ENCODE data around the gene FAM107B. TPM values are rescaled to one million over a fixed set of nuclear protein-coding genes. Genes with fewer than 3 reads are reported as not detected.

The FAM107B gene
- total RNA-seq, 1 experiment from 2014 or later: 24.5 TPM

DNA sequence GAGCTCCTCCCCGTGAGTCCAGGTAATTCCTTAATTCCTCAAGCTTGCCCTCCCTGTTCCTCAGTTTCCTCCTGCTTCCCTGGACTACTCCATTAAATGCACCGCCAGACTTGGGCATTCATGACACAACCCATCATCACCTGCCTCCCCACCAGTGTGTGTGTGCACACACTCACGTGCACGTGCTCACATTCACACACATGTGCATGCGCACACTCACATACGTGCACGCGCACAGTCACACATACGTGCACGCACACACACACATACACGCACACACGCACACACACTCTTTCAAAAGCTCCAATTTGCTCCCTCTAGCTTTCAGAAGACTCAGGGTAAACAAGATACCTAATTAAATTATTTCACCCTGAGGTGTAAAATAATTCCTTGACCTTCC, 216.7 kb downstream of the FAM107B start:
- H3K27me3 ChIP-seq (ENCODE audit: insufficient read depth, low read length): no peaks in the 10 kb centered on the region
- H3K4me2 ChIP-seq (ENCODE audit: insufficient read depth, insufficient read length, low read length): no peak overlapping the region
- H3K9ac ChIP-seq (ENCODE audit: extremely low read depth, insufficient read length, low read length): no peak overlapping the region
- H3K56ac ChIP-seq (ENCODE audit: insufficient read length, low read depth, low read length): no peak overlapping the region
- no peak overlapping the region for H3T11ph ChIP-seq (ENCODE audit: low read length)
- no peak for DNase-seq
- H2BK15ac ChIP-seq (ENCODE audit: low read depth, low read length): no peak overlapping the region
- no peak overlapping the region for H2BK12ac ChIP-seq (ENCODE audit: insufficient read length, low read depth, low read length)
- TF ChIP-seq, protein P1, sequence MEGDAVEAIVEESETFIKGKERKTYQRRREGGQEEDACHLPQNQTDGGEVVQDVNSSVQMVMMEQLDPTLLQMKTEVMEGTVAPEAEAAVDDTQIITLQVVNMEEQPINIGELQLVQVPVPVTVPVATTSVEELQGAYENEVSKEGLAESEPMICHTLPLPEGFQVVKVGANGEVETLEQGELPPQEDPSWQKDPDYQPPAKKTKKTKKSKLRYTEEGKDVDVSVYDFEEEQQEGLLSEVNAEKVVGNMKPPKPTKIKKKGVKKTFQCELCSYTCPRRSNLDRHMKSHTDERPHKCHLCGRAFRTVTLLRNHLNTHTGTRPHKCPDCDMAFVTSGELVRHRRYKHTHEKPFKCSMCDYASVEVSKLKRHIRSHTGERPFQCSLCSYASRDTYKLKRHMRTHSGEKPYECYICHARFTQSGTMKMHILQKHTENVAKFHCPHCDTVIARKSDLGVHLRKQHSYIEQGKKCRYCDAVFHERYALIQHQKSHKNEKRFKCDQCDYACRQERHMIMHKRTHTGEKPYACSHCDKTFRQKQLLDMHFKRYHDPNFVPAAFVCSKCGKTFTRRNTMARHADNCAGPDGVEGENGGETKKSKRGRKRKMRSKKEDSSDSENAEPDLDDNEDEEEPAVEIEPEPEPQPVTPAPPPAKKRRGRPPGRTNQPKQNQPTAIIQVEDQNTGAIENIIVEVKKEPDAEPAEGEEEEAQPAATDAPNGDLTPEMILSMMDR (conservative IDR thresholded peaks at IDR 0.05): no peak
- no peaks in the 10 kb centered on the region for H3K36me3 Mint-ChIP-seq (ENCODE audit: insufficient read depth in 1 of 3, low read depth in 3 of 3)
- no peaks in the 10 kb centered on the region for H3K9me3 Mint-ChIP-seq
- H3K9me3 ChIP-seq (ENCODE audit: control insufficient read depth, low read depth, low read length): no peaks in the 10 kb centered on the region
- no peak overlapping the region for H3K23ac ChIP-seq (ENCODE audit: insufficient read length, low read depth, low read length)
- H3K4ac ChIP-seq (ENCODE audit: low read depth, low read length): no peak overlapping the region
- H3K23me2 ChIP-seq (ENCODE audit: insufficient read length, low read depth, low read length, poor library complexity, severe bottlenecking): no peaks in the 10 kb centered on the region
- H3K79me1 ChIP-seq (ENCODE audit: insufficient read depth, low read depth, low read length, poor library complexity, severe bottlenecking): peaks cover 4% of the 10 kb centered on the region
- no peak overlapping the region for H3K18ac ChIP-seq (ENCODE audit: insufficient read length, low read depth, low read length)
- H3K79me2 ChIP-seq (ENCODE audit: insufficient read depth, low read length): peaks cover 3% of the 10 kb centered on the region; the same call in 1 of the 2 replicates
- no peak overlapping the region for H3K4me3 Mint-ChIP-seq
- peaks cover 18% of the 10 kb centered on the region; the same call in 1 of the 2 replicates for H3K4me1 ChIP-seq (ENCODE audit: insufficient read depth, low read length)
- H4K91ac ChIP-seq (ENCODE audit: insufficient read length, low read depth, low read length): no peak overlapping the region
- no peak overlapping the region for H2BK120ac ChIP-seq (ENCODE audit: low read depth, low read length, poor library complexity, severe bottlenecking)
- no peak overlapping the region for H3K14ac ChIP-seq (ENCODE audit: insufficient read depth, low read length)
- H2AFZ ChIP-seq (ENCODE audit: low read length): no peak overlapping the region
- H3K27ac ChIP-seq (ENCODE audit: insufficient read length, low read depth, low read length): no peak overlapping the region
- H3K27me3 Mint-ChIP-seq (ENCODE audit: low read depth): no peaks in the 10 kb centered on the region; the same call in 1 of the 2 replicates
- no peak overlapping the region for H4K5ac ChIP-seq (ENCODE audit: insufficient read length, low read depth, low read length)
- no peak overlapping the region for H2BK20ac ChIP-seq (ENCODE audit: low read depth, low read length, poor library complexity, severe bottlenecking)
- peak overlapping the region in 2 of 3 experiments; percentile 7 to 42; a peak in 2 of 7 replicates for H3K27ac Mint-ChIP-seq
- no peak overlapping the region for H2AK5ac ChIP-seq (ENCODE audit: insufficient read length, low read length)
- H3K4me1 Mint-ChIP-seq: peaks cover 57 to 68% of the 10 kb centered on the region in 2 experiments
- no peak overlapping the region for H2BK5ac ChIP-seq (ENCODE audit: insufficient read length, low read length)
- H4K20me1 ChIP-seq (ENCODE audit: control insufficient read depth, insufficient read depth, insufficient read length): no peaks in the 10 kb centered on the region
- no CpG with 5 or more reads among the region's 12 CpGs for WGBS (ENCODE audit: extremely low coverage, insufficient read length, low lambda C conversion rate)
- no peak overlapping the region for H4K8ac ChIP-seq (replicated peaks; ENCODE audit: insufficient read length, low read depth, low read length)

Data from H9 (cell line).